Measurements from ENCODE around the gene NRG3.

NRG3 gene

DNA sequence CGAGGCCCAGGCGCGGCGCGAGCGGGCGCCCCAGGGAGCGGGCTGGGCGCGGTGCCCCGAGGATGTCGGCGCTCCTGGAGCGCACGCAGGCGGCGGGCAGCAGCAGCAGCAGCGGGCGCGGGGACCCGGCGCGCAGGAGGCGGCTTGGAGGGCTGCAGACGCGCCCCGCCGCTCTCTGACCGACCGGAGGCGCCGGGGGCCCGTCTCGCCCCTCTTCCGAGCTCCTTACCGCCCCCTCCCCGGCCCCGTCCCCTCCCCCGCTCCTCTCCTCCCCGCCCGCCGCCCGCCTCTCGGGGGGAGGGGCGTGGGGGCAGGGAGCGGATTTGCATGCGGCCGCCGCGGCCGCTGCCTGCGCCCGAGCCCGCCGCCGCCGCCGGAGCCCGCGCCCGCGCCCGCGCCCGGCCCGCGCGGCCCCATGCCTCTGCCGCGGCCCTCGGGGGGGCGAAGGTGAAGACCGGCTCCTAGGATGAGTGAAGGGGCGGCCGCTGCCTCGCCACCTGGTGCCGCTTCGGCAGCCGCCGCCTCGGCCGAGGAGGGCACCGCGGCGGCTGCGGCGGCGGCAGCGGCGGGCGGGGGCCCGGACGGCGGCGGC lies at the start of gene NRG3:
NRG3 (plus strand) TSS at position 320 of the 592 bp plus-strand sequence.
- DNase-seq = no peak

DNA sequence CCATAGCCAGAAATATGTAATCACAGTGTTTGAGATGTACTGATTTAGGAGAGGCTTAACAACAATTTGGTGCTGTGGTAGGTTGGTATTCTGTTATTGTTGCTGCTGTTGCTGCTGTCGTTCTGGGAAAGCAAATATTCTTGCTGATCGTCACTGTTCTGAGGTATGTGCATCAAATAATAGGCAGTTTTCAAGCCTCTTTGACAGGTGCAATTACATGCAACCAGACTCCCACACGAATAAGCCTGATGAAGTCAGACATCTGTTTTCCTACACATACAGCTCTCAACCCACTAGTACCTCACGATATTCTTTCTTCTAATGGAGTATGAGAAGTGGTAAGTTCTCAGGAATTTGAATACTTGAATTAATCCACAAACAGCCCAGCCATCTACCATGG lies 46.7 kb upstream of the NRG3 start:
- DNase-seq = no peak

GRCh38 chr10:81831060-81831459 lies 43.9 kb upstream of the NRG3 start:
- DNase-seq = no peak

GRCh38 chr10:81838950-81839349 lies 36.0 kb upstream of the NRG3 start:
- DNase-seq = no peak

GRCh38 chr10:81843042-81843441 lies 32.0 kb upstream of the NRG3 start:
- DNase-seq = no peak

DNA sequence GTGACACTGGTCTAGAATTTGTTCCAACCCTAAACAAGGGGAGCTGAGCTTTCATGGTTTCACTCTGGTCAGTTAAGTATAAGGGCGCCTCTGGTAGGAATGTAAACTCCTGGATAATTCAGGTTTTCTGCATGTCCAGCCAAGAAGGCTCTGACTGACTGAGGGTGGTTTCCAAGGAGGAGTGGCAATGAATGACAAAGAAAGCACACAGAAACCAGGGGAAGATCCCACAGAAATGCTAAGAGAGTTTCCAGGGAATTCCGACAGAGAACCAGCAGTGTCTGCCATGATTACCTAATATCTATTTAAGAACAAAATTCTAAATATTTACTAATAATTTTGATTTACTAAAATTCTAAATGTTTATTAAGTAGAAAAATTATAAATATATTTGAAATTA lies 27.3 kb upstream of the NRG3 start:
- DNase-seq = no peak

DNA sequence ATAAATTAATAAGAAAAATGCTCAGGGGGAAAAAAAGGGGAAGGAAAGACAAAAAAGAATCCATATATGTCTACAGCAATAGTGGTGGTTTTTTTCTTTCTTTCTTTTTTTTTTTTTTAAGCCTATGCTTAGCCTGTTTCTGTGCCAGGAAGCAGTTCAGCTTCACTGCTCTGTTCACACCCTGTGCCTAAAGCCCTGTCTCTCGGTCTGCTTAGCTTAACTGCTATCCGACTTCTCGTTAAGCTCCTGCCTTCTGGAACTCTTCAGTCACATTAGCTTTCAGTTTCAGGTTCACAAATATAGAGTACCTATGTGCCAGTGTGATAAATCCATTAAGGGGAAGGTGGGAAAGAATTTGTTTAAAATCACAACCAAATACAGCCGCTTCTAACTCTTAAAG lies 26.5 kb upstream of the NRG3 start:
- no peak for DNase-seq

DNA sequence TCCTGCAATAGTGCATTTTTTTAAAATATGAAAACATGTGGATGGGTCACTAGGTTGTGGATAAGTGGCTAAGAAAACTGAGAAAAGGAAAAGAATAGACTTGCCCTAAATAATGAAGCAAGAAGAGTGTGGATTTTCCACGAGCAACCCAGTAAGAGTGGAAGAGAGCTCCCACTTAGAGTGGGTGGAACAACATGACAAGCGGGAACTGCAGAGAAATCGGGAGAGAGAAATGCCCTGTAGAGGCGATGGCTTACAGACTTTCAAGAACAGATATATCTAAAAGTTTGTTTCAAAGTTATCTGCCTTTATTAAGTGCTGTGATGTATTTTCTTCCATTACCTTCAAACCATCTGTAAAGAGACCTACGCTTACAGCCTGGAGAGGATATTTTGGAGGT lies 26.1 kb upstream of the NRG3 start:
- DNase-seq = no peak

DNA sequence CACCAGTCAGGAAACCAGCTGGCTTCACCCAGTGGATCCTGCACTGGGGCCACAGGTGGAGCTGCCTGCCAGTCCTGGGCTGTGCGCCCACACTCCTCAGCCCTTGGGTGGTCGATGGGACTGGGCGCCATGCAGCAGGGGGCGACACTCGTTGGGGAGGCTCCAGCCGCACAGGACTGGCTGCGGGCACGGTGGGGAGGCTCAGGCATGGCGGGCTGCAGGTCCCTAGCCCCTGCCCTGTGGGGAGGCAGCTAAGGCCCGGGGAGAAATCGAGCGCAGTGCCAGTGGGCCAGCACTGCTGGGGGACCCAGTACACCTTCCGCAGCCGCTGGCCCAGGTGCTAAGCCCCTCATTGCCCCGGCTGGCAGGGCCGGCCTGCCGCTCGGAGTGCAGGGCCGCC lies 12.4 kb upstream of the NRG3 start:
- DNase-seq = no peak

DNA sequence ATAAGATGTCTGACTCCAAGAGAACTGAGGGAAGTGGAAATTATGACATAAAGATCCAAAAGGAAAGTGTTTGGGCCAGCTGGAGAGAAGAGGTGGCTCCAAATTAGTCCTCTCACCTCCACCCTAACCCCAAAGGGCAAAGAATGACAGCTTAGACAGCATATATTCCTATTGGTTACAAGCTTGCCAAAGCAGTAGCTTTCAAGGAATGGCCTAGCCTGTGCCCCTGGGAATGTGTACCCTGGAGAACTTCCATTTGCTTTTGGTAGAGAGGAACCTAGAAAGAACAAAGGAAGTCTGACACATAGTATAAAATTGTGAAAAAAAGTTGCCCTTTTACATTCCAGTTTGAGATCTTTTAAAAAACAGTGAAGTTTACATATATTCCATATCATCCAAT lies 11.2 kb upstream of the NRG3 start:
- DNase-seq = no peak

DNA sequence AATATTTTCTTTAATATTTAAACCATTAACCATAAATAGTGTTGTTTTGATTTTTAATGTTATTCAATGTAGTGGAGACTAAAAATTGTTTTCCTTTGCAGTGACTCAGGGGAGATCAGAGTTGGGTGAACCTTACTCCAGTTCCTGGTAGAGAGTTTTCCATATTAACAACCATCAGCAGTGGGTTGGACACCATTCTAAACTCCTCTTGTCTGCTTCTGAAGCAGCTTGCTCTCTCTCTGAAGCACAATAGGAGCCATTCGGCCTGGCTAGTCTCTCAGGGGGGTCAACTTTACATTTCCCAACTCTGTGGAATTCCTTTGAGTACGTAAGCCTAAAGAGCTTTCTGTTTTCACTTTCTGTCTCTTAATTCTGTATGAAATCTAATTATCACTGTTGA lies 9.4 kb upstream of the NRG3 start:
- no peak for DNase-seq

GRCh38 chr10:81866753-81867152 lies 8.2 kb upstream of the NRG3 start:
- DNase-seq = no peak

- no peak for DNase-seq
These were observed 4.5 kb upstream of the NRG3 start for GRCh38 chr10:81870472-81870871.

DNA sequence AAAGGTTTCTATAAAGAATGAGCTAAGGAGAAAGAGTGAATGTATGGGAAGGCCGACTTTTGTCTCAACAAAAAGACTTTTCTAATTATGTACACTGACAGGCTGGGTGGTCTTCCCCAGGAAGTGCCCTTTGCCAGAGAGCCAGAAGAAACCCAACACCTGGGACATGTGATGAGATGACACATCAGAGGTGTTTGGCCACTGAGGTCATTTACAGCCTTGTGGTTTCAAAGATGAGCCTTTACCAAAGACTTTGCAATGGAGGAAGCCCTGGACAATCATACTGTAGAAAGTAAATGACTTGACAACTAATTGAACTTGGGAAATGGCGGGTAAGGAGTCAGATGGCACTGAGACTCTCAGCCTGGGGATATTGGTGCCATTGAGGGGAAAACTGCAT lies 3.4 kb upstream of the NRG3 start:
- no peak for DNase-seq

DNA sequence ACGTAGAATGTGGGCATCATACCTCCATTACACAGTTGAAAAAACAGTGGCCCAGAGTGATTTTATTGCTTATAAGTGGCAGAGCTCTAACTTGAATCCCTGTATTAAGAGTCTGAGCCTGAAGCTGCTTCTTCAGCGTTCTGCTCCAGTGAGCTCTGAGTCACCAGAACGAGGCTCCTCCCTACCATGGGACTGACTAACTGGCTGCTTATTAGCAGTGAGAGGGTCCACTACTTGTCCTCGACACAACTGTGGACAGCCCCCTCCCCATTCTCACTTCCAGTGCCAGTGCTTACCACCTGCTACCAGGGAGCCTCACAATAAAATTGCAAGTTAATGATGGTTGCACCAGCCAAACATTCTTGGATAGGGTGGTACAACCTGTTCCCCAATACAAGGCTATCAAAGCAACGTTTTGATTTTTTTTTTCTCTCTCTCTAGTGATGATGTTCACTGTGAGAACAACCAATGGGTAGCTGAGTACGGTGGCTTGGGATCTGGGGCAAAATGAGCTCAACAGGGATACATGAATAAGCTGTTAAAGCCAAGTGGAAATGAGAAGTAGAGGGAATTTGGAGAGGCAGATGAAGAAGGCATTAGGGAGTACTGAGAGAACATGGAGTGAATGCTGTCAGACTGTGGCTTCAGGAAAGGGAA lies 2.7 kb upstream of the NRG3 start:
- no peak for DNase-seq

DNA sequence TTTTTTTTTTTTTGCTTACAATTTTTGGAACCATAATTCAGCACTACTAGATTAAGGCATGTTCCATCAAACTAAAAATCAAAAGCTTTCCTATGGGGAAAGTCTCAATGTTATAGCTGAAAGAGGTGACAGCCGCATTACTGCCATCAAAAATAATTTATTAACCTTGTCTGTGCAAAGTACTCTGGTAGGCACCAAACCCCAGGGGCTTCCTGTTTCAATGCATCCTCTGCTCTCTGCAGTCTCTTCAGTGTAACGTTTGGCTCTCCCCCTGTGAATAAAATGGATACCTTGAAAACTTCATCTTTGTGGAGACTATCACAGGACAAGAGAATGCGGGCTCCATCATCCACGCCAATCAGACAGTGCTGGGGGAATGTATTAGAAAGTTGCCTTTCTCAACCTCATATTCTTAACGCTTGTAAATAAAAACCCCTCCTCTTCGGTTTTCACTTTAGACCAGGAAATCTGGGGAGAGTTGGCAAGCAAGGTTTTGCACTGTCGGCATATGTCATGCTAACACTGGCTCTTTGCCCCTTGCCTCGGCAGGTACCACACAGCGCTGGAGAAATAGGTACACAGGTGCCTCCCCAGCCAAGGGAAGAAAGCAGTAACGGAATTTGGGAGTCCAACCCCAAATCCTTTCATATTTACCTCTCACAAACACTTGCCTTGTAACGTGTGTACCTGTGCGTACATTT lies 1.6 kb upstream of the NRG3 start:
- DNase-seq = no peak

DNA sequence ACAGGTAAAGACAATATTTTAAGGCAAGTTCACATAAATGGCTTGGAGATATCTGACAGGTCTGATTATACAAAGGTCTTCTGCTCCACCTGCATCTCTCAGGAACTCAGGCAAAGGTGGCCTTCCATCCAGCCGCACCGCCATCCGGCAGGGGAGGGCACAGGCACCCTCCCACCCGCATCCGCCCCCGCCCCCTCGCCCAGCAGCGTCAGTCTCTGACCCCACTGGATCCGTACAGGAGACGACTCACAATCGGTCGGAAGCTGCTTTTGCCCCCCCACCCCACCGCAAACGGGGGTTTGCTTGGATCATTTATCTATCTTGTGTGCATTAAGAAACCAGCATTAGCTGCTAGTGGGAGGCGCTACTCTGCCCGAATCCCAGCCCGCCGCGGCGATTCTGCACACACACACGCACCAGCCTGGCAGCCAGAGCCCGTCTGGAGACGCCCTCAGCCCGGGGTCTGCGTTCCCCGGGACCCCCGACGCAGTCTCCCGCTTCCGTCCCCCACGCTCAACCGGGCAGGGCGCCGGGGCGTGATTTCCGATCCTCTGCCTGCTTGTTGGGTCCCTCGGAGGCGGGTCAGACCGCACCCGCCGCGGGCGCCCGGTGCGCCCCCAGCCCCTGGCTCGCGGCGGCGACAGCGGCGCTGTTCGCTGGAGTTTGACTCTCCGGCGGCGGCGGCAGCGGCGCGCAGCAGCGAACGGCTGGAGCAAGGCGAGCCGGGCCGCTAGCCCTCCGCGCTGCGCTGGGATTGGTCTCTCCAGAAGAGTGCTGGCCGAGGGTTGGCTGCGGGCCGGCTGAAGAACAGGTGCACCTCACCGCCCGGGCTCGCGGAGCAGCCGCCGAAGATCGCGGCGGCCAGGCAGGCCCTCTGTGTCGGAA lies 820 bp upstream of the NRG3 start:
- no peak for DNase-seq

- DNase-seq = no peak
These were observed 666 bp downstream of the NRG3 start for GRCh38 chr10:81875467-81876252.

GRCh38 chr10:81876253-81877077 lies 1.5 kb downstream of the NRG3 start:
- DNase-seq = no peak

DNA sequence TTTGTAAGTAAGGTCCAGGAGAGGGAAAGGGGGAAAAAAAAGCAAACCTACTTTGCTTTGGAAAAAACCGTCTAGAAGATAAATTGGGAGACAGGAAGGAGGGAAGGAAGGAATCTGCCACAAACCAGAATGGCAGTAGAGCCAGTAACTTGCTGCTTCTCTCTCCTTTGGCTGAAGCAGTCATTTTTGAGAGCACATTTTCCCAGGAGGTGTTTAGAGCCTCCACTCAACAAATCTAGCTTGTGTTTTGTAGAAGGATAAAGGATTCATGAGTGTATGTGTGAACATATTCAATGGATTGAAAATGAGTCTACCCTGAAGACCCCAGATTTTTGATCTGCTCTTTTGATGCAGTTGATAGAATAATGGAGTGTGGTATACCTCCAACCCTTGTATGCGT lies 2.6 kb downstream of the NRG3 start:
- DNase-seq = no peak

DNA sequence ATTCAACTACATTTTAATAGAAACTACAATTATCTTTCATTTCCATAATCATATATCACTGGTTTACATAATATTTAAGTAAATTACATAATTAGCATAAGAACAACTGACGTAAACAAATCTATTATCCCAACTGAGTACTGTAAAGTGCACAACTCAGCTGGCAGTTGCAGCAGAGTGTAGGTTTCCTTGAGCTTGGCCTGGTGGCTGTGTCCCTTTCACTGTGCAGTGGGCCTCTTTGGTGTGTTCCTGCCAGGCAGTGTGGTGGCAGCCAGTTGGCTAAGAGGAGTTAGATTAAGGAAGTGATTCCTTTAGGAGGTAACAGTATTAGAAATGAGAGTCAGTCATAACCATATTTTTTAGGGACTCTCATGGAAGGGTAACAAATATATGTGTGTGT lies 7.0 kb downstream of the NRG3 start:
- DNase-seq = no peak

DNA sequence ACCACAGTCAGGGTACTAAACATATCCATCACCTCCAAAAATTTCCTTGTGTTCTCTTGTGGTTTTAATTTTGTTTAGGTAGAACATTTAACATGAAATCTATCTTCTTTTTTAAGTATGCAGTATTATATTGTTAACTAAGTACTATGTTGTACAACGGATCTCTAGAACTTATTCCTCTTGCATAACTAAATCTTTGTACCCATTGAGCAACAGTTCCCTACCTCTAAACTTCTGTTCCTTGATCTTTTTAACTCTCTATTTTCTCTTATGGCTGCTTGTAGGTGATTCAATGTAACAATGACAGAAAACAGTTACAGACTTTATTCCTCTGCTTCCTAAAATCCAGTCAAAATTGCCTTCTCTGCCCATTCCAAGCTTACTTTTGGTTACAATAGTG lies 9.9 kb downstream of the NRG3 start:
- DNase-seq = no peak
